IMR-90 (cell line): ENCODE data around the gene NRF1. TPM values are rescaled to one million over a fixed set of nuclear protein-coding genes. Genes with fewer than 3 reads are reported as not detected.
"Not testable (repeated sequence)": the region's sequence is repeated elsewhere in the genome, so short reads cannot be mapped to it uniquely, and the experiment has no call there.

Experiments used
- ATAC-seq: fragments of 200-7000 bp; cut with Tn5 transposase; 2 replicates; pipeline ENCODE4 v1.9.1; 2020; ENCODE audit warnings: low read depth, mild to moderate bottlenecking, moderate library complexity
- BruUV-seq: library from RNA; stranded (reverse); fragments of 400-500 nt; replicated peaks from 2 replicates; lab custom pipeline; 2021; lab: Mats Ljungman, UMichigan
- CTCF ChIA-PET: fragments of 300-600 bp; formaldehyde crosslinking; extraction: SDS; loops from one replicate; lab custom pipeline; 2021; ENCODE audit warnings: antibody characterized with exemption; lab: Yijun Ruan, JAX
- POLR2A ChIA-PET: fragments of 300-600 bp; sonication (Branson Sonifier 250); formaldehyde crosslinking; loops from one replicate; lab custom pipeline; 2022; ENCODE audit warnings: antibody characterized with exemption; ENCODE audit not compliant: unreplicated experiment; lab: Charles Lee
- DNase-seq: peaks from one replicate; pipeline ENCODE4 v3.0.0; 2013
- H2AFZ ChIP-seq: replicated peaks from 2 replicates; pipeline ENCODE3; 2013; ENCODE audit warnings: low read length, mild to moderate bottlenecking; ENCODE audit not compliant: poor library complexity
- H2AK5ac ChIP-seq: 2 replicates; pipeline ENCODE4 v1.6.1; 2013; ENCODE audit warnings: low read depth, low read length, inconsistent platforms
- H2AK9ac ChIP-seq: replicated peaks from 2 replicates; pipeline ENCODE3; 2013; ENCODE audit warnings: mild to moderate bottlenecking, low read depth, low read length, moderate library complexity; ENCODE audit not compliant: poor library complexity
- H2BK120ac ChIP-seq: 2 replicates; pipeline ENCODE4 v1.6.1; 2013; ENCODE audit warnings: low read depth, low read length, inconsistent platforms
- H2BK15ac ChIP-seq: 3 replicates; pipeline ENCODE4 v1.6.1; 2013; ENCODE audit warnings: low read depth, low read length, inconsistent platforms
- H2BK20ac ChIP-seq: 2 replicates; pipeline ENCODE4 v1.6.1; 2013; ENCODE audit warnings: low read depth, mild to moderate bottlenecking, inconsistent platforms, low read length, moderate library complexity
- H2BK5ac ChIP-seq: 2 replicates; pipeline ENCODE4 v1.6.1; 2013; ENCODE audit warnings: mild to moderate bottlenecking, low read depth, low read length, inconsistent platforms; ENCODE audit not compliant: poor library complexity, severe bottlenecking
- H3K14ac ChIP-seq: replicated peaks from 2 replicates; pipeline ENCODE4 v1.6.1; 2013; ENCODE audit warnings: low read depth, low read length, inconsistent platforms
- H3K18ac ChIP-seq: 2 replicates; pipeline ENCODE4 v1.6.1; 2013; ENCODE audit warnings: low read depth, low read length, control low read depth
- H3K23ac ChIP-seq: 2 replicates; pipeline ENCODE4 v1.6.1; 2013; ENCODE audit warnings: low read depth, low read length, inconsistent platforms
- H3K27ac ChIP-seq: 2 replicates; pipeline ENCODE4 v1.5.1; 2013; ENCODE audit warnings: mild to moderate bottlenecking, control low read depth, low read length; ENCODE audit not compliant: insufficient read depth
- H3K27me3 ChIP-seq: 2 replicates; pipeline ENCODE4 v1.6.1; 2013; ENCODE audit warnings: low read length; ENCODE audit not compliant: control insufficient read depth, insufficient read depth
- H3K36me3 ChIP-seq: 2 replicates; pipeline ENCODE4 v1.6.1; 2013; ENCODE audit warnings: low read length, mixed read lengths; ENCODE audit not compliant: control insufficient read depth, insufficient read depth
- H3K4ac ChIP-seq: 2 replicates; pipeline ENCODE4 v1.6.1; 2013; ENCODE audit warnings: low read depth, low read length, inconsistent platforms
- H3K4me1 ChIP-seq: 2 replicates; pipeline ENCODE4 v1.6.1; 2013; ENCODE audit warnings: low read length, mixed read lengths; ENCODE audit not compliant: control insufficient read depth, insufficient read depth
- H3K4me2 ChIP-seq: 2 replicates; pipeline ENCODE4 v1.6.1; 2013; ENCODE audit warnings: low read depth, mild to moderate bottlenecking, control low read depth, low read length, moderate library complexity
- H3K4me3 ChIP-seq: 2 replicates; pipeline ENCODE4 v1.5.1; 2013; ENCODE audit warnings: low read depth, mild to moderate bottlenecking, control low read depth, low read length, moderate library complexity; ENCODE audit not compliant: insufficient read depth
- H3K56ac ChIP-seq: 2 replicates; pipeline ENCODE4 v1.6.1; 2013; ENCODE audit warnings: low read length, inconsistent platforms; ENCODE audit not compliant: insufficient read depth; ENCODE audit errors: extremely low read depth
- H3K79me1 ChIP-seq, 2 experiments: 2 replicates each; pipeline ENCODE4 v1.6.1; 2013; ENCODE audit warnings: low read length in 2 of 2, inconsistent platforms in 1 of 2, low read depth in 1 of 2
- H3K9ac ChIP-seq: 2 replicates; pipeline ENCODE4 v1.6.1; 2013; ENCODE audit warnings: low read depth, low read length, control low read depth
- H3K9me1 ChIP-seq: 2 replicates; pipeline ENCODE4 v1.6.1; 2013; ENCODE audit warnings: low read length, inconsistent platforms; ENCODE audit not compliant: insufficient read depth
- H3K9me3 ChIP-seq: 2 replicates; pipeline ENCODE4 v1.6.1; 2013; ENCODE audit warnings: low read length; ENCODE audit not compliant: control insufficient read depth, insufficient read depth
- H4K20me1 ChIP-seq: 2 replicates; pipeline ENCODE4 v1.6.1; 2013; ENCODE audit warnings: low read length, inconsistent platforms; ENCODE audit not compliant: insufficient read depth
- H4K5ac ChIP-seq: 2 replicates; pipeline ENCODE4 v1.6.1; 2013; ENCODE audit warnings: mild to moderate bottlenecking, low read depth, low read length, control low read depth
- H4K8ac ChIP-seq, 2 experiments: 2 replicates each; pipeline ENCODE4 v1.6.1; 2013; ENCODE audit warnings: low read depth in 2 of 2, low read length in 2 of 2, control low read depth in 1 of 2, inconsistent platforms in 1 of 2
- H4K91ac ChIP-seq: 2 replicates; pipeline ENCODE4 v1.6.1; 2013; ENCODE audit warnings: low read depth, low read length, inconsistent platforms; ENCODE audit not compliant: insufficient read depth
- WGBS, 2 experiments: methylation state at CpG; one replicate each; pipeline versions ENCODE4 v1.1.5 to v1.1.7; 2013; ENCODE audit warnings: missing lambda C conversion rate in 2 of 2; ENCODE audit not compliant: insufficient read length in 1 of 2; ENCODE audit errors: extremely low coverage in 2 of 2; 5-methylcytosine and 5-hydroxymethylcytosine counted together
- dilution Hi-C: fragments of 300-500 bp; cut with HindIII; formaldehyde crosslinking; loops from one replicate; pipeline ENCODE4 v1.14.3; 2018; ENCODE audit warnings: low sequenced_read_pairs; ENCODE audit not compliant: unreplicated experiment
- in situ Hi-C: fragments of 300-500 bp; cut with MboI; formaldehyde crosslinking; loops from 3 replicates; pipeline ENCODE4 v1.14.3; 2019; ENCODE audit warnings: low sequenced_read_pairs, inconsistent platforms, mixed read lengths
- intact Hi-C: fragments of 100-400 bp; cut with micrococcal nuclease; formaldehyde crosslinking; loops from 2 replicates; pipeline ENCODE4 v1.10.0; 2022
- polyA plus RNA-seq, 3 experiments: library from polyadenylated mRNA; depleted of rRNA; stranded (reverse); fragments of >200 nt; gene quantifications; 2 replicates each; pipeline ENCODE4 v1.2.3, GENCODE V29; 2012; ENCODE audit warnings: low replicate concordance in 1 of 3
- total RNA-seq: library from RNA; depleted of rRNA; stranded (reverse); fragments of >200 nt; gene quantifications from 2 replicates; pipeline ENCODE4 v1.2.3, GENCODE V29; 2012

NRF1 gene
- total and polyA plus RNA-seq, 2 of the 4 experiments (the other 2 are of a cell fraction): 11.4 to 15.8 TPM

GRCh38 chr7:129794461-129794860, 182.9 kb downstream of the NRF1 start:
- H2BK5ac ChIP-seq, DNase-seq, H3K27ac ChIP-seq, H3K36me3 ChIP-seq, H3K79me1 ChIP-seq, H3K14ac ChIP-seq, H2BK120ac ChIP-seq, H4K8ac ChIP-seq, H2AK5ac ChIP-seq, H3K4me2 ChIP-seq, CTCF ChIA-PET, dilution Hi-C loops, H3K18ac ChIP-seq, ATAC-seq, H3K4me1 ChIP-seq, H2AFZ ChIP-seq, H3K23ac ChIP-seq, H3K9ac ChIP-seq, intact Hi-C loops, H2AK9ac ChIP-seq, H3K4ac ChIP-seq, POLR2A ChIA-PET, H3K56ac ChIP-seq, H3K4me3 ChIP-seq, in situ Hi-C loops, H4K5ac ChIP-seq, H4K91ac ChIP-seq, BruUV-seq, H3K9me1 ChIP-seq, H4K20me1 ChIP-seq, H2BK15ac ChIP-seq, H2BK20ac ChIP-seq, H3K9me3 ChIP-seq: not testable (repeated sequence)
- H3K27me3 ChIP-seq: peaks cover 11% of the 10 kb centered on the region; the same call in 1 of the 2 replicates
- 94% methylated on average over 7 of the region's 9 CpGs; no CpG with 5 or more reads in 1 of the 2 experiments for WGBS, 2 experiments
